GM15510 (cell line): ENCODE data around the gene FMN1.

Experiments
- POLR2A ChIP-seq: IDR thresholded peaks from 3 replicates; pipeline ENCODE4 v1.6.1; 2011; ENCODE audit warnings: borderline replicate concordance; ENCODE audit not compliant: insufficient read length; ENCODE audit errors: extremely low read depth

FMN1 gene

DNA sequence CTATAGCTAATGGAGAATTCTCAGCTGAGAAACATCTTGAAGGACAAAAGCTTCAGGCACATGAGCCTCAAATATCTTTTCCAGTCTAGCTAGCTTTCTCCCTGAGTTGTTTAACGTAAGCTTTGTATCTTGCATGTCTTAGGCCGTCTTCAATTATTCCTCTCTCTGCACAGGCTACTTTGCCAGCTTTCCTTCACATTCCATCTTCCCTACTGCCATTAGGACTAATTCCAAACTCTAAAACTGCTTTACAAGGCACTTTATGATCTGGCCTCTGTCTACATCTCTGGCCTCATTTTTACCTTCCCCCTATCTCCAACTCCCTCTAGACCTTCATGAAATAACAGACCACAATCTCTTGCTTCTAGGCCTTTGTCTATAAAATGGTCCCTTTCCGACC lies 305.3 kb downstream of the FMN1 start:
- TF ChIP-seq POLR2A: no peak

DNA sequence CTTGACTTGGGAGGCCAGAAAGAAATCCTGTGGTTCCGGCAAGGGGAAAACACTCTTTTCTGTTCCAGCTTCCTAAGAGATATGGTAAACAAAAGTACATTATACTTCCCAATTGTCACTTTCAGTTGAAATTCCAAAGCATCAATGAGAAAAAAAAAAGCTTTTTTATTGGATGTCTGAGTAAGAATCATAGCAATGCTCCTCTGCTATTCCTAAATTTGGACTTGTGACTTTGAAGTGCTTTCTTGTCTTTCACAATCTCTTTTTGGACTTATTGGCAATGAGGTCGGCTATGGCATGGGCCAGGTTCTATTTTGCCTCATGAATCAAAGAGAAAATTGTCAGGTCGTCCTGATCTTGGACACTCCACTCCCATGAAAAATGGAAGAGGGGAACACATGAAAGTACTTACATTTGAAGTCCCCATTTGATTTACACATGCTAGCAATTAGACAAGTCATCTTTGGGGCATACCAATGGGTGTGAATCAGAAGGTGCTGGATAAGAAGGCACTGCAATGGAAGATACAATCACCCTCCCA lies 306.2 kb downstream of the FMN1 start:
- no peak for TF ChIP-seq POLR2A

DNA sequence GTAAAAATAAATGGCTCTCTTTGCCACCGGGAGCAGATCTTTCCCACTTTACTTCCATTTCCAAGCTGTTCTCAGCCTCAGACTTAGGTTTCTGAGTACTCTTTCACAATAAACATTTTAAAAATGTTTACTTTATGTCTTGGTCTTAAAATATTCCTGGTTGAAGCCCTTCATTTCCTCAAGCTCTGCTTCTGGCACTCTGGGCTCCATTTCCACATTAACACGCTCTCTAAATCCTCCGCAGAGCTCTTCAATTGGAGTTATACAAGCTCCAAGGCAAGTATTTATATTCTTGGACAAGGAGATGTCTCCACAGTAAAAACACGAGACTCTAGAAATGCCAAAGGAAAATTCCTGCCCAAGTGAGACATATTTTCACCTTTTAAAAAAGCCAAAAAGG lies 307.4 kb downstream of the FMN1 start:
- TF ChIP-seq POLR2A: no peak

DNA sequence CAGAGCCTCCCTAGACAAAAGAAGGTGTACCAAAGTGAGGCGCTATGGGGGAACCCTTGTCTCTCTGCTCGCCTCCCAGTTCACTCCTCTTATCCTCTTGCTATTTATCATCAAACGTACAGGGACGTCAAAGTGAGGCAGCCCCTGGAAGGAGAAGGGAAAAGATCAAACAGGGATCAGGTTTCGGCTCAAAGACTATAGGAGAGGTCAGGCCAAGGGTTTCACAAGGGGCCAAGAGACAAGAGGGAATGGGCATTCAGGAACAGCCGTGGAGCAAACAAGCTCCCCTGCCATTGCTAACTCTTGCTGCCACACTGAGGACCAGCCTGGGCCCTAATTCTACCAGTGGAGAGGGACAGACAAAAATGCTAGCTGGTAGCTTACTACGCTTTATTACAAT lies 308.1 kb downstream of the FMN1 start:
- TF ChIP-seq POLR2A: no peak

DNA sequence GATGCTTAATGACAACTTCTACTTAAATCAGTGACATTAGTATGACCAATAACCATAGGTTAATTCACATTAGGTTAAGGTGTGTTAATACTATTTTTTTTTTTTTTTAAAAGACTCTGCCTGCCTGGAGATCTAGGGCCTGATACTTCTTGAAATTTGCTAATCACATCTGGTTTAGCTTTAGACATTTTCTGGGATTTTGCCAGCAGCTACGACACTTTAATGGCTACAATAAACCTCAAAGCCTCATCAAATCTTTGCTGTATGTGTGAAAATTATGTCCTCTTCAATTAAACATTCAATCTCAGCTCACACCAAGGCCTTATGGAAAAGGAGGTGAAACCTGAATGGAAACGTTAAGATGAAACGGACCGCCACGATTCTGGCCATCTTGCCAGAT lies 308.8 kb downstream of the FMN1 start:
- TF ChIP-seq POLR2A: no peak

- TF ChIP-seq POLR2A: no peak
These were observed 310.4 kb downstream of the FMN1 start for GRCh38 chr15:32884146-32884545.

- no peak for TF ChIP-seq POLR2A
These were observed 311.6 kb downstream of the FMN1 start for GRCh38 chr15:32882955-32883354.

DNA sequence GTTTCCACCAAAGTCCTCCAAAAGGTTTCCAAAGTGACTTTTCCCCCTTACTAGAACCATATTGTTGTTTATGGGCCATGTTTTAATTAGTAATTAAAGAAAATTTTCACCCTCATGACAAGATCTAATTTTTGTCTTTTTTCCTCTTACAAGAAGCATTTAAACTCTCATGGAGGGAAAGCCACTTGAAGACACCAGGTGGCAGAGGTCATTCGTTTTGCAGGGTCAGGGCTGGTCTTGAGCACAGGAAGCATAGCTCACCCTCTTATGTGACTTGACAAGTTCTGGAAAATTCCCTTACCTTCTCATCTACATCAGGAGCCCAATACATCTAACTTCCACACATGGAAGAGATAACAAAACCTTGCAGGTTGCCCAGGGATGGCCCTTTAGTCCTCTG lies 313.0 kb downstream of the FMN1 start:
- no peak for TF ChIP-seq POLR2A

DNA sequence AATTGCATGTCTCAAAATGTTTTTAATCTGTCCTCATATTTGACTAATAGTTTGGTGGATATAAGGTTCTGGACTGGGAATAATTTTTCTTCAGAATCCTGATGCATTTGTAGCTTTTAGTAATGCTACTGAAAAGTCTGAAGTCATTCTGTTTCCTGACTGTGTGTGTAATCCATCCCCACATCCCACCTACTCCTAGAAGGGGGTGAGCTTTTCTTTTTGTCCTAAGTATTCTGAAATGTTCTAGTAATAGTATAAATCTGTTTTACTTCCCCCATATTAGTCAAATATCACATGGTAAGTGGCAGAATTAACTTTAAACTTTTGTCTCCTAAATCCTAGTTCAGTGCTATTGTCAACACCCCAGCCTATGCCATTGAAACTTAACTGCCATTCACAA lies 313.9 kb downstream of the FMN1 start:
- no peak for TF ChIP-seq POLR2A

GRCh38 chr15:32879980-32880379 lies 314.5 kb downstream of the FMN1 start:
- no peak for TF ChIP-seq POLR2A

- TF ChIP-seq POLR2A: no peak
These were observed 315.4 kb downstream of the FMN1 start for GRCh38 chr15:32878869-32879805.

- no peak for TF ChIP-seq POLR2A
These were observed 316.2 kb downstream of the FMN1 start for GRCh38 chr15:32878342-32878741.

- no peak for TF ChIP-seq POLR2A
These were observed 317.1 kb downstream of the FMN1 start for GRCh38 chr15:32877252-32878019.

GRCh38 chr15:32873284-32874114 lies 321.0 kb downstream of the FMN1 start:
- TF ChIP-seq POLR2A: no peak
